ENCODE data around the gene ISLR2. TPM values are rescaled to one million over a fixed set of nuclear protein-coding genes. Genes with fewer than 3 reads are reported as not detected.

Gene ISLR2
- total RNA-seq, 4 donors from 2014 or later = 0.44 to 3.6 (median 1.1) TPM; not detected in 1

DNA sequence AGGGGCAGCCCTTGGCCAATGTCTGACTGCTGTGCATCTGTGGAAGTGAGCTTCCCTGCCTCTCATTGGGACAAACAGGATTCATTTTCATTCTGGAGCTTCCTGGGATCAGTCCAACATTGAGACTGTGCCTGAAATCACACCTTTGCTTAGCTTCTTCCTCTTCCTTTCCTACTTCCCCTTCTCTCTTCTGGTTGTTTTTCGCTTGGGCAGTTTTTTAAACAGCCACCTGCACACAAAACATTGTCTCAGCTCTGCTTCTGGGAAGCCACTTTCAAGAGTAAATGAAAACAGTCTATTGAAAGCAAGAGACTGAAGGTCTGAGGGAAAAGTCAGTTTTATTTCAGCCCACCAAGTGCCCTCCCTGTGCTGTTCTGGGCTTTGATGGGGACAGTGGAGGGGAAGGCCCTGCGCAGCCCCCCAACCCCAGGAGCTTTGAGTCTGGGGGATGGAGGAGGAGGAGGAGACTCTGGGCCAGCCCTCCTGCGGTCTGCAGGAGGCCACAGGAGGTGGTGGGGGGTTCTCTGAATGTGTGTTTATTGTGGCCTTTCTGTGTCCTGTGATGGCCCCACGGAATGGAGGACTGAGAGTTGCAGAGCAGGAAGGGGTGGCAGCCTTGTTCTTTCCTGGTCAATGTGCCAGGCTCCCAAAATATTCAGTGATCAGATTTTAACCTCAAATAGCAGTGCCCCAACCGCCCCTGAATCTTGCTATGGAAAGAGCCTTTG lies 7.8 kb upstream of the ISLR2 start:
- TF ChIP-seq, protein P1, sequence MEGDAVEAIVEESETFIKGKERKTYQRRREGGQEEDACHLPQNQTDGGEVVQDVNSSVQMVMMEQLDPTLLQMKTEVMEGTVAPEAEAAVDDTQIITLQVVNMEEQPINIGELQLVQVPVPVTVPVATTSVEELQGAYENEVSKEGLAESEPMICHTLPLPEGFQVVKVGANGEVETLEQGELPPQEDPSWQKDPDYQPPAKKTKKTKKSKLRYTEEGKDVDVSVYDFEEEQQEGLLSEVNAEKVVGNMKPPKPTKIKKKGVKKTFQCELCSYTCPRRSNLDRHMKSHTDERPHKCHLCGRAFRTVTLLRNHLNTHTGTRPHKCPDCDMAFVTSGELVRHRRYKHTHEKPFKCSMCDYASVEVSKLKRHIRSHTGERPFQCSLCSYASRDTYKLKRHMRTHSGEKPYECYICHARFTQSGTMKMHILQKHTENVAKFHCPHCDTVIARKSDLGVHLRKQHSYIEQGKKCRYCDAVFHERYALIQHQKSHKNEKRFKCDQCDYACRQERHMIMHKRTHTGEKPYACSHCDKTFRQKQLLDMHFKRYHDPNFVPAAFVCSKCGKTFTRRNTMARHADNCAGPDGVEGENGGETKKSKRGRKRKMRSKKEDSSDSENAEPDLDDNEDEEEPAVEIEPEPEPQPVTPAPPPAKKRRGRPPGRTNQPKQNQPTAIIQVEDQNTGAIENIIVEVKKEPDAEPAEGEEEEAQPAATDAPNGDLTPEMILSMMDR (IDR thresholded peaks at IDR 0.05; ENCODE audit: low read depth) = no peak

DNA sequence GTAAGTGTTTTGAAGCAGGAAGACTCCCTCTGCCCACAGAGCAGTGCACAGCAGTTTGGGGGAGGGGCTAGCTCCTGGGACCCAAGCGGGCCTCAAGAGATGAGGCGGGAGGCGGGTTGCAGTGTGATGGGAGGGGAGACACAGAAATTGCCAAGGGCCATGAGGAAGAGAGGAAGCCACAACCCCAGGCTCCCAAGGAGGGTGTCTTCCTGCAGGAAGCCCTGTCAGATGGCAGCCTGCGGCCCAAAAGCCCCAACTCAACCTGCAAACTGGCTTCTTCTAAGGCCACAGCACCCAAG lies 7.3 kb upstream of the ISLR2 start:
- TF ChIP-seq, protein P1 (IDR thresholded peaks at IDR 0.05; ENCODE audit: low read depth) = no peak

DNA sequence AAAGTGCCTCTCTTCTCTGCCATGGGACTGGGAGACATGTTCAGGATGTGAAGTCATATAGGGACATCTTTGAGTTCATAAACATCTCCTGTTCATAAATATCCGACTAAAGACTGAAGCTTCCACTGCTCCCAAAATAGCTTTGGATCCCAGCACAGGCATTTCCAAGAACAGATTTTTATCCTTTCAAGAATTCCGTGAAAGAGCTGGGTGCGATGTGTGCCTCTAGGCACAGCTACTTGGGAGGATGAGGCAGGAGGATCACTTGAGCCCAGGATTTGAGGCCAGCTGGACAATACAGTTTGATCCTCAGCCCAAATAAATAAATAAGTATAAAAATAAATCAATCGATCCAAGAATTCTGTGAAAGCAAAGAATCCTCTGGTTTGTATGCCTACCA lies 6.7 kb upstream of the ISLR2 start:
- TF ChIP-seq, protein P1 (IDR thresholded peaks at IDR 0.05; ENCODE audit: low read depth) = no peak

DNA sequence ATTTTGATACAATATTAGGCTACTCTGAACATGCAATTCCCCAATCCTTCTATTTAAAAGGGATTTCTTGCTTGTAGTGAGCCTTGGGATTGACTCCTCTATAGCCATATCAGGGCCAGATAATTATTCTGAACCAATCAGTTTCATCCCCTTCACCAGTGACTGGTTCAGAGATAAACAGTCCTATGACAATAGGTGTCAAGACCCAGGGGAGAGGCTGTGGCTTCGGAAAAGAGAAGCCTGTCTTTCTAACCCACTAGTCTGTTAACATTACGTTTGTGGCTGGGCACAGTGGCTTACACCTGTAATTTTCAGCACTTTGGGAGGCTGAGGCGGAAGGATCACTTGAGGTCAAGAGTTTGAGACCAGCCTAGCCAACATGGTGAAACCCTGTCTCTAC lies 6.2 kb upstream of the ISLR2 start:
- TF ChIP-seq, protein P1 (IDR thresholded peaks at IDR 0.05; ENCODE audit: low read depth) = no peak

DNA sequence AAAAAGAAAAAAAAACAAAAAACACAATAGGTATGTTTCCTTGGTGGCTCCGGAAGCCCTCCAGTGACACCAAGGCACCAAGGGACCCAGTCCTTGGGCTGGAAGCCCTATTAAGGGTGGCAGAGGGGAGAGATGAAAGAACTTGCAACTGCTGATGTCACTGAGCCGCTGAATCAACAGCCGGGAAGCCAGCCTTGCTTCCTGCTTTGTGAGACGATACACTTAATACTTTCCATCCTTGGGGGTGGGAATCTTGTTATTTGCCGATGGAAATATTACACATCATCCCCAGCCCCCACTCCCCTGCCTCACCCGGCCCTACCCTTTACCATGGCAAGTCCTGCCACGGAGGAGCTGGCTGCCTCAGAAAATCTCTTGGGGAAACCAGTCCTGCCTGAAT lies 5.6 kb upstream of the ISLR2 start:
- TF ChIP-seq, protein P1 (IDR thresholded peaks at IDR 0.05; ENCODE audit: low read depth) = no peak

DNA sequence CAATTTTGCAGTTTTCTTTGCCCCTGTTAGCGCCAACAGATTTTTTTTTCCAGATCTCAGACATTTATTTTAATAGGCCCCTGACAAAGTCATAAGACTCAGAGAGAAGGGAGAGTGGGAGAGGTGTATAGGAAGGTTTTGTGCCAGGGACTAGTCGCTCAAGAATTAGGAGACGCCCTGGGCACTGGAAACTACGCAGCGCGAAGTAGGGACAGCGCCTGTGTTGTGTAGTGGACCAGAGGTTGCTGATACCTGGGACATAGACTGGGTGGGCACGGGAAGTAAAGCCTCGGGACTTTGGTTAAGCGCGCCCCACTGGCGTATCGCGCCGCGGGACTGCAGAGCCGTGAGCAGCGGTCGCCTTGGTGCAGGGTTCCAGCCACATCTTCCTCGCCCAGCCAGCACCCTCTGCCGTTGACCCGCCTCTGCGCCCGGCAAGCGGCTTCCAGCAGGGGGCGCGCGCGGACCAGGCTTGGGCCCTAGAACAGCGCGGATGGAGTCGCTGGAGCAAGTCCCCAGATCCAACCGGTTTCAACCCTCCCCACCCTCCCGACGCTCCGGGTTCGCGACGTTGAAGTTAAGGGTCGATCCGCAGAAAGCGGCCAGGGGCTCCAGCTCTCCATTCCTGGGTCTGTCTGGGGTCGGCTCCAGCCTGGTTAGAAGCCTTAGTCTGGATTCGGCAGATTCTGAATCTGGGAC lies 3.0 kb upstream of the ISLR2 start:
- TF ChIP-seq, protein P1 (IDR thresholded peaks at IDR 0.05; ENCODE audit: low read depth) = no peak

DNA sequence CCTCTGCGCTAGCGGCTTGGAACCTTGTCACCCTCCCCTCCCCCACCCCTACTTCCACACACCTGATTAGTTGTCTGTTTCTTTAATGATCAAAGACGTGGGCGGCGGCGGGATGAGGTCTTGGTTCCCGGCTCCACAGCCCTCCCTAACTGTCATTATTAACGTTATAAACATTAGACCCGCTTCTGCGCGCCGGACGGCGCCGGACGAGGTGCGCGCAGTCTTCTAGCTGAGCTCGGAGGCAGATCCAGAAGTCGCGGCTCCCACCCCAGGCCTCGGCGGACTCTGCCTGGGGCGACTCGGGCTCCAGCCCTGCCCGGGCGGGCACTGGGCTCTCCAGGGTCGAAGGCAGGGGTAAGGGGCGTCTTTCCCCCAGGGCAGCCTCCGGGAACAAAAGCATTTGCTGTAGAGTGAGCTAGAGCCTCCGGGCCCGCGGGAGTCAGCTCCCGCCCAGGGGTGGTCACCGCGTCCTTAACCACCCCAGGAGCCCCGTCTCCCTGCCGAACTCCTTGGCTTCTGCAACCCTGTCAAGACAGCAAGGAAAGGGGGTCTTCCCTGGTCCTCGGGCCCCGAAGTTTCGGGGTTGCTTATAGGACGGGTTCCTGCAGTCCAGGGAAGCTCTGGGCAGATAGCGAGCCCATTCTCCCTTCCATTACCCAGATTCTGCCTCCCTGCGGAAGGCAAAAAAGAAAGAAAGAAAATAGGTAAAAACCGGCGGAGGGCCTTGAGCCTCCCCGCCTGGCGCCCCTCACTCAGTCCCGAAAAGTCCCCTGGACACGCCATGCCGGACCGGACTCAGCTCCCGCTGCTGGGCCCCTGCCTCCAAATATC lies 2.2 kb upstream of the ISLR2 start:
- TF ChIP-seq, protein P1 (IDR thresholded peaks at IDR 0.05; ENCODE audit: low read depth) = no peak

Measured in subcutaneous adipose tissue (tissue), 4 donors.